ENCODE results near the gene PDGFRA.

PDGFRA gene

DNA sequence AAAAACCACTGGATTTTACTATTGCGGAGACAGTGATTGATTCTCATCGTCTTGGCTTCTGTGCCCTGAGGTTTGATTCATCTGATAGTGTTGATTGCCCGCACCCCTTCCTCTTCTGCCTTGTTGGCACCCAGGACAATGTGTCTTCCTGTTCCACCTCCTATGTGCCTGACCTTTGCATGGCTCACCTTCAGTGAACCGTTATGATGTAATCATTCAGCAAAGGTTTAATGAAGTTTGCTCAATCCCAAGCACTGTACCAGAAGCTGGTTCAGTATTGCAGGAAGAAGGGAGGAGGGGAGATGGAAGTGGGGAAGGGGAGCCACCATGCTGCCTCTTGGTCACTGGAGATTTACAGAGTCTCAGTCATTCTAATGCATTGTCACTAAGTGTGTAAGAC is 36.3 kb downstream of the PDGFRA start:
- no peak for DNase-seq

DNA sequence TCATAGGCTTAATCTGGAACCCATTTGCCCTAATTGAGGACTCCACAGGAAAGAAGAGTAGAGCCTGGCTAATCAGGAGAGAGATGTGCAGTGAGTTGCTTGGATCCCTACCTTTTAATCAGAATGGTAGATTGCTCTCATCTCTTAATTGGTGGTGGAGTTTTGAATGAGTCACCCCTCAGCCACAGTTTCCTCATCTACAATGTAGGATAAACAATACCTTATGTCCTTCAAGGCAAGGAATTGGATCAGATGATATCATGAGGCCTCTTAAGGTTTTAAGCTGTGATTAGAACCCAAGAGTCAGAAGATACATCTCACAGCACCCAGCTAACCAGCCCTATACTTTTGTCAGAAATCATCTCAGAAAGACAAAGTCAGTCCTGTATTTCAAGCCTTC is 39.1 kb downstream of the PDGFRA start:
- DNase-seq: no peak

DNA sequence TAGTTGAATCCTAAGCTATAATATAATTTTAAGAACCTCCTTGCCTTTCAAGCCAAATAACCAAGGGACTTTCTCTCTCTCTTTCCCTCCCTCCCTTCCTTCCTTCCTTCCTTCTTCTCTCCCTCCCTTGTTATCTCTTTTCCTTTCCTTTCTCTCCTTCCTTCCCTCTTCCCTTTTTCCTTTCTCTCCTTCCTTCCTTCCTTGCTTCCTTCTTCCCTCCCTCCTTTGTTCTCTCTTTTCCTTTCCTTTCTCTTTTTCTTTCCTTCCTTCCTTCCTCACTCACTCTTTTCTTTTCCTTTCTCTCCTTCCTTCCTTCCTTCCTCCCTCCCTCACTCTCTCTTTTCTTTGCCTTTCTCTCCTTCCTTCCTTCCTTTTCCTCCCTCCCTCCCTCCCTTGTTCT is 42.4 kb downstream of the PDGFRA start:
- no peak for DNase-seq

DNA sequence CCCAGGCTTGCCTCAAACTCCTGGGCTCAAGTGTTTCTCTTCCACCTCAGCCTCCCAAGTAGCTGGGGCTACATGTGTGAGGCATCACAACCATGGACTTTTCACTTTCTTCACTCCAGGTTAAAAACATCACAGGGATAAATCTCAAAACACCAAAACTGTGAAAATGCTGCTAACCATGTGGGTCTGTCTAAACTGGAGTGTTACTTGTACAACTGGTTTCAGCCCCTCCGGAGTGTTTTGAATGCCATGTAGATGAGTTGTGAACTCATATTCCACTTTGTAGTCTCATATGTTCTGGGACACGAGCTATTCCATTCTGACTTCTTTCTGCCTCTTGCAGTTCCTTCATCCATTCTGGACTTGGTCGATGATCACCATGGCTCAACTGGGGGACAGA is 43.0 kb downstream of the PDGFRA start:
- DNase-seq: no peak

DNA sequence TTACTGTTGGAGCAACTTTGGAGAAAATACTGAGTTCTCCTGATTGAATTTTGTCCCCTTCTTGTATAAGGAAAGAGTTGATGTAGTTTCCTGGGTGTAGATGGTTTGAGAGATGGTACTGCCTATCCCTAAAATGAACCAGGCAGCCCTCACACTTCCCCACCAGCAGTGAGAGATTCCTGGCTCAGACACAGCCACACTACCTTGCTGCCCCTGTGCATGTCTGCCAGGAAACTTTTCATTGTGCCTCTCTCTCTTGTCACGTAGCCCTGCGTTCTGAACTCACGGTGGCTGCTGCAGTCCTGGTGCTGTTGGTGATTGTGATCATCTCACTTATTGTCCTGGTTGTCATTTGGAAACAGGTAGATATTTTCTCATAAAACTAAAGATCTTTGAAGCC is 45.2 kb downstream of the PDGFRA start:
- DNase-seq: no peak

DNA sequence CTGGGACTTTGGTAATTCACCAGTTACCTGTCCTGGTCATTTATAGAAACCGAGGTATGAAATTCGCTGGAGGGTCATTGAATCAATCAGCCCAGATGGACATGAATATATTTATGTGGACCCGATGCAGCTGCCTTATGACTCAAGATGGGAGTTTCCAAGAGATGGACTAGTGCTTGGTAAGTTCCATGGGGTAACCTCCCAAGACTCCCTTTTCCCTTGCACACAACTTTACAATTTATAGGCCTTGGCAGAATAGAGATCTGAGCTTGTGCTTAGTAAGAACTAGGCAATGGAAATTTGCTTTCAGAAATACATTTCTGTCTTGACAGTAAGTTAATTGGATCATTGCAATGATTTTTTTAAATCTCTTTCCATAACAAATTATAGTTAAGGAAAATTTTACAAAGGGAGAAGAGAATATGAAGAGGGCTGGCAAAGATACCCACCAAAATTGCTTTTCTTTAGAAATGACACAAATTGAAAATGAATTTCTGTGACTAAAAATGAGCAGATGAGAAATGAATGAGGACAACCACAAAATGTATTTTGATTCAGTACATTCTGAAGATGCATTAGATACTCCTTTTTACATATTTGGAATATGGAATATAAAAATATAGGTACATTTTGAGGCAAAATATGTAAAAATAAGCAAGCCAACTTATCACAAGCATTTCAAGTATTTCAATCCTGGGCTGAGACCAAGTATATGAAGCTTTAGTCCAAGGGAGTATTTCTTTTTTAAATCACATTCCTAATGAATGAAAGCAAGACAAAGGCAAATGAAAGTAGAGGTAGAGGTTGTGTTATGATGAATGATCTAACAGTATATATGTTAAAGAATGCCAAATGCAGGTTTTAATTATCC is 45.9 kb downstream of the PDGFRA start:
- DNase-seq: no peak

DNA sequence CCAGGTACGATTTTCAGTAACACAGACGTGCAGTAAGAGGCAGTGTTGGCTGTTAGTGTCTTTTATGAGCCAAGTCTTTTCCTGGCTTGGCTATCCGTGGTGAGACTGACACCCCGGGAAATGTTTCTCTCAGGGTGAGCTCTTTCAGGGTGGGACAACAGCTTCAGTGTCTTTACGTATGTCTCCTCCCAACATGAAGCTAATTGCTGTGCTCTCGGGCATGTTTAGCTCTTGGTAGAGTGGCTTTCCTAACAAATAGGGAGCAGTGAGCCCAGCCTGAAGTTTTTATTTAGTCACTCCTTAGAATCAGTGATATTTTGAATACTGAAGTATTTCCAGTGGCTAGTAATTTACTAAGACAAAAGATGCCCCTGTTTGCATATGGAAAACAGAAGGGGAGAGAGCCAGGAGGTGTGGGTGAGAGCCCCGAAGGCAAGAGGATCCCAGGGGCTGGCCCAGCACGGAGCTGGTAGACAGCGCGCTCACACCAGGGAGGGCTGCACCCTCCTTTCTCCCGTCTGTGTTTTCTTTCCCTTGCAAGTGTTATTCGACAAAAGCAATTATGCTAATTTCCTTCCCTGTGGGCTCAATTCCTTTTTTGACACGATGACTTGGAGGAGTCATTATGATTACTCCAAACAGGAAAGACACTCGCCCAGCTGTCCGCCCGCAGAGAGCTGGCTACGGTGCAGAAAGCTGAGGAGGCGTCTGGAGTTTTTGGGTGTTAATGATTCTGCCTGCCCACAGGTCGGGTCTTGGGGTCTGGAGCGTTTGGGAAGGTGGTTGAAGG is 47.7 kb downstream of the PDGFRA start:
- no peak for DNase-seq

DNA sequence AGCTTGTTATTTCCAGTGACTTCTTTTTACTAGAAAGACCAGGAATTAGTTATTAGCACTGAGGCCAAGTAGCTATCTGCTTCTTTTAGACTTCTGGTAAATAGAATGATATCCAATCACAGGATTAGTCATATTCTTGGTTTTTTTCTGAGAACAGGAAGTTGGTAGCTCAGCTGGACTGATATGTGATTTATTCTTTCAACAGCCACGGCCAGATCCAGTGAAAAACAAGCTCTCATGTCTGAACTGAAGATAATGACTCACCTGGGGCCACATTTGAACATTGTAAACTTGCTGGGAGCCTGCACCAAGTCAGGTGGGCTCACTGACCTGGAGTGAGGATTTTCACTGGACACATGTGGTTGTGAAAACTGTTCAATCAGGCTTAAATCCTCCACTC is 48.6 kb downstream of the PDGFRA start:
- DNase-seq: no peak

DNA sequence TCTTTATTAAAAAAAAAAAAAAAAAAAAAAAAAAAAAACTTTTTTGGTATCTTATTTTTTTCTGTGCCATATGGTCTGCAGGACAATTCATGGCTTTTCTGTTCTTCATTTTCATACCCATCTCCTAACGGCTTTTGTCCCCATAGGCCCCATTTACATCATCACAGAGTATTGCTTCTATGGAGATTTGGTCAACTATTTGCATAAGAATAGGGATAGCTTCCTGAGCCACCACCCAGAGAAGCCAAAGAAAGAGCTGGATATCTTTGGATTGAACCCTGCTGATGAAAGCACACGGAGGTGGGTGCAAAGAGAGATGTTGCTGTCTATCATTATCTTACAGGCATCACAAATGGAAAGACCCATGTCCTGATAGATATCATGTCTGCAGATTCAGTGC is 49.1 kb downstream of the PDGFRA start:
- no peak for DNase-seq

DNA sequence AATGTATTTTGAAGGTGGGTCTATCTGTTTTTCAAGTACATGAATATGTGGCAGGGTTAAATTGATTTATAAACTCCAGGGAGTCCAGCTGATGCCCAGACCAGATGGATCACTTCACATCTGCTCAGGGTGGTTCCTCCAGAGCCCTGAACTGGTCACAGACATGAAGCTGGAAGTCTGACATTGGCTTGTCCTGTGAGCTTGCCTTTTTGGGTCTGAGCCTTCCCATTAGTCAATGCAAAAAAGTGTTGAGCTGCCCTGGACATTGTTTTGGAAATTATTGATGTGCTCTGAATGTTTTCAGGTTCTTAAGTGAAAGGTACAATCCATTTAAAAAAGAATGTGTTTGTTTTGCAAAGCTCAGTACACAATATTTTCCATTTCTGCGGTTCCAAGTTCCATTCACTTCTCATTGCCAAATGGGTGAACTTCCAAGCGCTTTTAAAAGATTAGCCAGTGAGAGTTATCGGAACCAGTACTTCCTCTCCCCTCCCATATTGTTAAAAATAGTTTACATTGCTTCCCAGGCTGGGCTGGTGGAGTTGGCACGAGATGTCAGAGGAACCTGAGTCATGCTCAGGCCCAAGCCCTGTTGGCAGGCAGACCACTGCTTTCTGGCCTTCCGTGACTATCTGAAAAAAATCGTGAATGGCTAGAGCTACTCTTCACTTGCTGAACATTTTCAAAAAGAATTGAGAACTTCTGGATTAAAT is 52.1 kb downstream of the PDGFRA start:
- no peak for DNase-seq

DNA sequence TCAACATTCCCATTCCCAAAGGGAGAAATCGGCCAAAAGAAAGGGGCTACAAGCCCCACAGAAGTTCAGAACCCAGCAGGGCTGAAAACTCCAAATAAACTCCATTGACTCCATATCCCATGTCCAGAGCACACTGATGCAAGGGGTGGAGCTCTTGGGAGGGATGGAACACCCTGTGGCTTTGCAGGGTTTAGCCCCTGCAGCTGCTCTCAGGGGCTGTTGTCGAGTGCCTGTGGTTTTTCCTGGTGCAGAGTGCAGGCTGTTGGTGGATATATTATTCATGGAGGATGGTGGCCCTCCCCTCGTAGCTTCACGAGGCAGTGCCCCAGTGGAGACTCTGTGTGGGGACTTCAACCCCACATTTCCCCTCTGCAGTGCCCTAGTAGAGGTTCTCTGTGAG is 53.7 kb downstream of the PDGFRA start:
- no peak for DNase-seq

DNA sequence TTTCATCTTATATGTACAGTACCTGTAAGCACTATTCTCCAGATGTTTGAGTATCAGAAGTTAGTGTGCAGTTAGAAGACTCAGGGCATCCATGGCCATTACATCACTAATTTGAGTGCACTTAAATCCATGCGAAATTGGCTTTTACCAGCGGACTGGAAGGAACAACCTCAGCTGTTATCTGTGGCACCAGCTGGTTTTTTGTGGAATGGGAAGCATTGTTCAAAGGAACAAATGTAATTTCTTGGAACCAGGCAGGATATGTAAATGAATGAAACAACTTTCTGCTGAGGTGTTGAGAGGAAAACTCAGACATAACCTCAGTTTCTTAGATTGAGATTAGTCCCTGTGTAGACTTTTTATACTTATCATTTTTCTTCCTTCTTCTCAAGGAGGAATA is 60.2 kb downstream of the PDGFRA start:
- DNase-seq: peak; percentile 34

DNA sequence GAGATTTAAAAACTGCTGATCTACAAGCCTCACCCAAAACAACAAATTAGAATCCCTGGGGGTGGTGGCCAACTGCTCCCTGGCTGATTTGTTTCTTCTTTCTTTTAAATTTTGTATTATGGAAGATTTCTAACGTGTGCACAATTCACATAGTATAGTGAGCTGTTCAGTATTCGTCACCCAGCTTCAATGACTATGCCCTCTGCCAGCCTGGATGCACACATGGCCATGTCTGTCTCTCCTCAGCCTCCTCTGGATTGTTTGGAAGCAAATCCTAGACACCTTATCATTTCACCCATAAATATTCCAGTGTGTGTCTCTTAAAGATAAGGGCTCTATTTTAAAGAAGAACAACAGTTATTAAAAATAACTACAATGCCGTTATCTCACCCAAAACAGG is 61.9 kb downstream of the PDGFRA start:
- no peak for DNase-seq

DNA sequence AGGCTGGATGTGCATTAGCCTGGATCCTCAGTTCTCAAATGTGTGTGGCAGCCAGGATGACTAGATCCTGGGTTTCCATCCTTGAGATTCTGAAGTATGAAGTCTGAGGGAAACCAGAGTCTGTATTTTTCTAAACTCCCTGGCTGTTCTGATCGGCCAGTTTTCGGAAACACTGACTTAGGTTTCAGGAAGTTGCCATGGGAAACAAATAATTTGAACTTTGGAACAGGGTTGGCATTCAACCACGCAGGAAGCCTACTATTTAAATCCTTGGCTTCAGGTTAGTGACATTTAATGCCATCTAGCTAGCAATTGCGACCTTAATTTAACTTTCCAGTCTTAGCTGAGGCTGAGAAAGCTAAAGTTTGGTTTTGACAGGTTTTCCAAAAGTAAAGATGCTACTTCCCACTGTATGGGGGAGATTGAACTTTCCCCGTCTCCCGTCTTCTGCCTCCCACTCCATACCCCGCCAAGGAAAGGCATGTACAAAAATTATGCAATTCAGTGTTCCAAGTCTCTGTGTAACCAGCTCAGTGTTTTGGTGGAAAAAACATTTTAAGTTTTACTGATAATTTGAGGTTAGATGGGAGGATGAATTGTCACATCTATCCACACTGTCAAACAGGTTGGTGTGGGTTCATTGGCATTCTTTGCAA is 67.6 kb downstream of the PDGFRA start:
- no peak for DNase-seq

DNA sequence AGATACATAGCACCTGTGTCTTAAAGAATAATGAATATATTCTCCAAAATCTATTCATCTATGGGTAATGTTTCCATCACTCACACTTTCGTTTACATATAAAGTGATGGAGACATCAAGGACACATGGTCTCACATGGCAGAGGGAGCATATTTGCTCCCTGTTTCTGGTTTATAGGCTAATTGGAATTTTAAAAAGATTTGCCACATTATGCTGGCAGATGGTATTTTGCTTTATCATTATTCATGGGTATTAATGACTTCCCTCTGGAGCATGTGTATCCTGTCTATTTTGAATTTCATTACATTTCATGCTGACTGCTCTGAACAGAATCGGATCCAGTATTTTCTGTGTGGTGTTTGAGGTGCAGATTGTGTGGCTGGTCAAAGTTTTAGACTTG is 79.0 kb downstream of the PDGFRA start:
- DNase-seq: no peak

DNA sequence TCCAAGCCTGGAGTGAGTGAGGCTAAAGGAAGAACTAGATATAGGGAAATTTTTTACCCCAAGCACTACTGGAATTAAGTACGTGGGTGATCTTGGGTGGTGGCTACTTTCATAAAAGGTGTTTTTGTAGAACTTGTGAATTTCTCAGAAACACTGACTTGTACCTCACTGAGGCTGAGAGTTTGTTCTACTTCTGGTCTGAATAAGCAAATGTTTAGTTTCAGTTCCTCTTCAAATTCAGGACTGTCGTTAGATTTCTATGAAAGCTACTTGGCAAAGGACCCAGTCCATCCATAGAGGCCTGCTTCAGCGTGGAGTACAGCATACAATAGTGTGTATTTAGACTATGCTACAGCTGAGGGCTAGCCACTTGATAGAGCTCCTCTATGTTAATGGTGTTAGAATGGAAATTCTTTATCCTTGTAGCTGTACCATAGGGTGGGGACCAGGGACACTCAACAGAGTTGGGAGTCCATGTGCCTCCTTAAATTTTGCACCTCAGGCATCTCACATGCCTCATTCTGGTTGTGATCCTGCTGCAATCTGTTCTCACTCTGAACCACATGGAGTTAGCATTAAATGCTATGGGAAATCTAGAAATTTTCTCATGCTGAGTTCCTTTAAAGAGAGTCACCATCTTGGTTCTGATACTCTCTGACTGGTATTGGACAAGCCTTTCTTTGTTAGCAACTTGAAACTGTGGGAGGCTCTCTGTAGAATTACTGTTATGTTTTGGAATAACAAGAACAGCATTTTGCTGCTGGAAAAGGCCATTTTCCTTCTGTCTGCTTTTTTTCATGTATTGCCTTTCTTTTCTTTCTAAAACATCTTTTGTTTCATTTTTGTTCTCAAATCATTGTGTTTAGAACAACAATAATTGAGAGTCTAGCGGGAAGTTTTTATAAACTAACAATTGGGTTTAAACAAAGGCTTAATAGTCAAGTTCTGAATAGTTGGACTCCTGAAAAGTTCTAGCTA is 86.8 kb downstream of the PDGFRA start:
- DNase-seq: no peak

DNA sequence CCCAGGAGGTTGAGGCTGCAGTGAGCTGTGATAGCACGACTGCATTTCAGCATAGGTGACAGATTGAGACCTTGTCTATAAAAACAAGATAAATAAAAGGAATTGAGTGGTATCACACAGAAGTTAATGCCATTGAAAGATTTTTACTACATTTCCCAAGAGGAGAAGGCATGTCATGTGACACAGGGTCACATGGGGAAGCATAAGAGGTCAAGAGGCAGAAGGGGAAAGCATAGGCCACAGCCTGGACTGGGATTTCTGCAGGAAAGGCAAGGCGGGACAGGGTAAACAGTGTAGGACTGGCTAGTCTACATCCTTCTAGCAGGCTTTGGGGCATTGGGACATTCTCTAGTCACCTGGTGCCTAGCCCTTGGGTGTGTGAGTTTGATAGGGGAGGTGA is 88.6 kb downstream of the PDGFRA start:
- no peak for DNase-seq

DNA sequence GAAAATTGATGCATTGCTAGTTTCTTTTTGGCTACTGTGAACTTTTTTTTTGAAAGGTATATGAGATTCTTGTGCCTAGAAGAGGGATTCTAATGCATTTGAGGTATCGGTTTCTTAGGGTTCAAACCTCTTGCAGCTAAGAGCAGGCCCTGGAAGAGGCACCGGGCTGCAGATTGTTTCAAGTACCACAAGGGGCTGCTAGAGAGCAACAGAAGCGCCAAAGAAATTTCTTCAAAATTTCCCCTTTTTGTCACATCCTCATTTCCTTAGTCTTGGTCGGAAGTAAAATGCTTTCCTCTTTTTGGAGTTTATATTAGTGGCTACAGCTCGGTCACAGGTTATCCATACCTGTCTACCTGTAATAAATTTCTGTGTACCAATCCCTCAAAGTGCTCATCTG is 89.8 kb downstream of the PDGFRA start:
- DNase-seq: peak; percentile 71

DNA sequence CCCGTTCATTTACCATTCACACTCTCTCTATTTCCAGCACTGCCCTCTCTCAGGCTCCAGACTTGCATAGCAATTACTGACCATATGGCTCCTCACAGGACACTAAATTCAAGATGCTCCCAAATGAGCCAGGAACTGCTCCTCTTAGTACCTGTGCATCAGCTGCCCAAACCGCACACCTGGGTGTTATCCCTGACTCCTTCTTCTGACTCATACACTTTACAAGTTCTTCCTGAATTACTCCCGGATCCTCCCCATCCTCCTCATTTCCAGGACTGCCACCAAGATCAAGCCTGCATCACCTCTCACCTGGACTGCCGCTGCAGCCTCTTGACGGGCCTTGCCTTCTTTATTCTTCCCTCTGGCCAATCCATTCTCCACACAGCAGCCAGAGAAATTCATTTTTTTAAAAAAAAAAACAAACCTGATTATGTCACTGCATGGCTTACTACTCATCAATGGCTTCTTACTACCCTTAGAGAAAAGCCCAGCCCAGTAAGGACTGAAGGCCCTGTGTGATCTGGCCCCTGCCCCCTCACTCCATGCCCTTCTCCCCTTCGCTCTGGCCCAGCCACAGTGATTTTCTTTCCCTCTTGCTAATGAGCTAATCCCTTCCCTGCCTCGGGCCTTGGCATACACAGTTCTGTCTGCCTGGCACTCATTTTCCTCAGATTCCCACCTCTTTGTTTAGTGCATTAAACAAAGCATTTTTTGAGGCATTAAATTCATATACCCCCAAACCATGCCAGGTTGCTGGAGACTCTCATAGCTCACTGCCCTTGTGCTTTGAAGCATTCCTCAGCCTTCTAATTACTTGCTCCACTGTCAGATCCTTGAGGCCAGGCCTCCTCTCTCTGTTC is 92.0 kb downstream of the PDGFRA start:
- DNase-seq: no peak

DNA sequence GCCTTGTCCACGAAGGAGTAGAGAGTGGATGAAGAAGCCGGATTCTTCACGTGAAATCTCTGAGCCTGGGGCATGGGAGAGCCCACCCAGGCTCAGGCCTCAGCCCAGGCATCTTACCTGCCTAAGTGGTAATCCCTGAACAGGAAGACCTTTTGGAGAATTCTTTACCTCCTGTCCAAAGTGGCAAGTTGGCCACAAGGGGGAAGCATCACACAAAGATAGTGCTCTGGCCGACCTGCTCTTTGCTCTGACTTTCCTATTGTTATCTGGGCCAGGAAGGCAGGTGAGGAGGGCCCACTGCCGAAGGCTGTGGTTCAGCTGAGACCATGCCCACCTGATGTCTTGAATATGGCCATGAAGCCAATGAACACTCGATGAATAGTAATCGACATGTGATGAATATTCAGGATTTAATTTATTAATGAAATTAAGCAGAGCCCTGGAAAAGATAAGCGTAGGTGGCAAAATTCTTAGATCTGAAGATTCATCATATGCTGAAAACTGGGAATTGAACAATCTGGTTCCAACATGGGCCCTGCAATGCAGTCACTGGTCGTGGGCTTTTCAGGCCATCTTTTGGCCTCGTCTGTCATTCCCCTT is 93.8 kb downstream of the PDGFRA start:
- peak; percentile 86 for DNase-seq

Data from eye (tissue), 1 donor.